Progenitor cell of endocrine pancreas (in vitro differentiated cells): Measurements from ENCODE around the gene PPP2R2C. TPM values are rescaled to one million over a fixed set of nuclear protein-coding genes. Genes with fewer than 3 reads are reported as not detected.

Experiments
- DNase-seq: peaks from one replicate; pipeline ENCODE4 v3.0.0; 2021; ENCODE audit warnings: low spot score; ENCODE audit not compliant: unreplicated experiment
- H3K27ac Mint-ChIP-seq: 2 replicates; pipeline ENCODE4 v1.8.0; 2021; ENCODE audit warnings: mild to moderate bottlenecking, moderate library complexity, mixed read lengths
- H3K27me3 Mint-ChIP-seq: 2 replicates; pipeline ENCODE4 v1.8.0; 2021; ENCODE audit warnings: mixed read lengths
- H3K36me3 Mint-ChIP-seq: 2 replicates; pipeline ENCODE4 v1.8.0; 2022; ENCODE audit warnings: mixed read lengths; ENCODE audit not compliant: insufficient read depth
- H3K4me1 Mint-ChIP-seq: 2 replicates; pipeline ENCODE4 v1.8.0; 2021; ENCODE audit warnings: low read depth, mixed read lengths
- H3K4me3 Mint-ChIP-seq: 2 replicates; pipeline ENCODE4 v1.8.0; 2021; ENCODE audit warnings: low read depth, mild to moderate bottlenecking, moderate library complexity, mixed read lengths
- H3K9me3 Mint-ChIP-seq: 2 replicates; pipeline ENCODE4 v1.8.0; 2021; ENCODE audit warnings: low read depth, mixed read lengths
- total RNA-seq: library from RNA; stranded (reverse); gene quantifications from 2 replicates; pipeline ENCODE4 v1.2.1, GENCODE V29; 2021
- TF ChIP-seq, protein P1 (sequence below): fragments of 200-600 bp; sonication (generic); IDR thresholded peaks from one replicate; pipeline ENCODE4 v1.5.0; 2021; ENCODE audit warnings: antibody characterized with exemption, mild to moderate bottlenecking; ENCODE audit not compliant: unreplicated experiment

PPP2R2C gene
- total RNA-seq, 1 donor from 2014 or later = 0.19 TPM

DNA sequence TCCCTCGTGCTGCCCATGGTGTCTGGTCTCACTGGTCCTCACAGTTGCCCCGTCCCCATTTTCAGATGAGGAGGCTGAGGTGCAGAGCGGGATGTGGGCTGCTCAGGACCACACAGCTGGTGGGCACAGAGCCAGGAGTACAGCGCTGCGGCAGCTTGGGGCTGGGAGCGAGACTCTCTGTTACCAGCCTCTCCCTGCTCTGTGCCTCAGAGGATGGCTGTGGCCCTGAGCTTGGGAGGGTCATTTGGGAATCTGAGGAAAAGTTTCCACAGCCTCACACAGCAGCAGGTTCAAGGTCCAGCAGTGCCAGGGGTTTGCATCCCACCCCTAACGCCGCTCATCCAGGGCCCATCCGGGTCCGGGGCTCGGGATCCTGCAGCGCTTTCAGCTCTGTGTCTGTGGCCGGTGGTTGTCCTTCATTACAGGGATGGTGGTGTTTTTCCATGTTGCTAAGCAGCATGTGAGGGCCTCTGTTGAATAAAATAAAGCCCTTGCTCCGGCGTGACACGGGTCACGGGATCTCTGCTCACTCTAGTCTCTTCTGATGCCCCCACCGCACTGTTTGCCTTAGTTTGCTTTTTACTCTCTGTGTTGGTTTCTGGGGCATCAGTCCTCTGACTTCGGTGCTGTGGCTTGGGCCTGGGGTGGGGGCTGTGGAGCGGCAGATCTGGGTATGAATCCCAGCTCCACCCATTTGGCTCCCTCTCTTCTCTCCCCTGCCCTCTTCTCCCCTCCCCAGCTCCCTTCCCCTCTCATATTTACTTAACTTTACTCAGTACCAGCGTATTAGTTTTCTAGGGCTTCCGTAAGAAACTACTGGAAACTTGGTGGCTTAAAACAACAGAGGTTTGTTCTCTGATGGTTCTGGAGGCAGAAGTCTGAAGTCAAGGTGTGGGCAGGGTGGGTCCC is 196.3 kb downstream of the PPP2R2C start:
- Mint-ChIP-seq H3K27me3 (no peaks in the 10 kb centered on the region), H3K4me1 (peaks cover 9% of the 10 kb centered on the region), H3K36me3 (no peaks in the 10 kb centered on the region), H3K27ac (peak overlapping the region; percentile 73), H3K9me3 (no peaks in the 10 kb centered on the region), H3K4me3 (no peak overlapping the region)
- DNase-seq = no peak
- TF ChIP-seq, protein P1, sequence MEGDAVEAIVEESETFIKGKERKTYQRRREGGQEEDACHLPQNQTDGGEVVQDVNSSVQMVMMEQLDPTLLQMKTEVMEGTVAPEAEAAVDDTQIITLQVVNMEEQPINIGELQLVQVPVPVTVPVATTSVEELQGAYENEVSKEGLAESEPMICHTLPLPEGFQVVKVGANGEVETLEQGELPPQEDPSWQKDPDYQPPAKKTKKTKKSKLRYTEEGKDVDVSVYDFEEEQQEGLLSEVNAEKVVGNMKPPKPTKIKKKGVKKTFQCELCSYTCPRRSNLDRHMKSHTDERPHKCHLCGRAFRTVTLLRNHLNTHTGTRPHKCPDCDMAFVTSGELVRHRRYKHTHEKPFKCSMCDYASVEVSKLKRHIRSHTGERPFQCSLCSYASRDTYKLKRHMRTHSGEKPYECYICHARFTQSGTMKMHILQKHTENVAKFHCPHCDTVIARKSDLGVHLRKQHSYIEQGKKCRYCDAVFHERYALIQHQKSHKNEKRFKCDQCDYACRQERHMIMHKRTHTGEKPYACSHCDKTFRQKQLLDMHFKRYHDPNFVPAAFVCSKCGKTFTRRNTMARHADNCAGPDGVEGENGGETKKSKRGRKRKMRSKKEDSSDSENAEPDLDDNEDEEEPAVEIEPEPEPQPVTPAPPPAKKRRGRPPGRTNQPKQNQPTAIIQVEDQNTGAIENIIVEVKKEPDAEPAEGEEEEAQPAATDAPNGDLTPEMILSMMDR = no peak

DNA sequence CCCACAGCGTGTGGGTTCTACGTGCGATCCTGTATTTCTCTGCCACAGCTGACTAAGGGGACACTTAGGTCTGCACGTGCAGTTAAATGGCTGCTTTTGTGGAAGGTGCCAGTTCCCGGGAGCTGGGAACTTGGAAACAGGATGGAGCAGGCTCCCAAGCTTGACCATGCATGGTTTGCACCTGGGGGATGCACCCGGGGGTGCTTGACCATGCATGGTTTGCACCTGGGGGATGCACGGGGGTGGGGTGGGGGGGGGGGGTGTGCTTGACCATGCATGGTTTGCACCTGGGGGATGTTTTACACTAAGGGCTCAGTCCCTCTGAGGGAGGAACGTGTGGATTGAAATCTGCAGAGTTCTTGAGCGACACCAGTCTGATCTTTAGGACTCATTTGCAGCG is 197.1 kb downstream of the PPP2R2C start:
- Mint-ChIP-seq H3K27ac (no peak overlapping the region), H3K9me3 (no peaks in the 10 kb centered on the region), H3K4me1 (peaks cover 13% of the 10 kb centered on the region), H3K27me3 (no peaks in the 10 kb centered on the region), H3K36me3 (no peaks in the 10 kb centered on the region), H3K4me3 (no peak overlapping the region)
- no peak for DNase-seq
- TF ChIP-seq, protein P1 = no peak

DNA sequence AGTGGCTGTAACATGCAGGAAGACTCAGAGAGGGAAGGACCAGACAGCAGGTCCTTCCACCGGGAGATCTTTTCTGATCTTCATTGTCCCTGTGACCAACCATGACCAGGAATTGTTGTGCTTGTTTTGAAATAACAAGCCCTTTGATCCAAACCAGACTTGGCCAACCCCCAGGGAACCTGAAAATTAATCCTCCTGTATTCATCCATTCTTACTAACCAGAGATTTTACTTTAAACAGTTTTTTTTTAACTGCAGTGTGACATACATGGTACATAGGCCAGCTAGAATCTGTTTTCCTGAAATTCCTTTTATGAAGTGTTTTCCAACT is 198.8 kb downstream of the PPP2R2C start:
- TF ChIP-seq, protein P1 = no peak
- no peak for DNase-seq
- Mint-ChIP-seq H3K27ac (no peak overlapping the region), H3K4me1 (peaks cover 17% of the 10 kb centered on the region), H3K4me3 (no peak overlapping the region), H3K27me3 (no peaks in the 10 kb centered on the region), H3K36me3 (no peaks in the 10 kb centered on the region), H3K9me3 (no peaks in the 10 kb centered on the region)

DNA sequence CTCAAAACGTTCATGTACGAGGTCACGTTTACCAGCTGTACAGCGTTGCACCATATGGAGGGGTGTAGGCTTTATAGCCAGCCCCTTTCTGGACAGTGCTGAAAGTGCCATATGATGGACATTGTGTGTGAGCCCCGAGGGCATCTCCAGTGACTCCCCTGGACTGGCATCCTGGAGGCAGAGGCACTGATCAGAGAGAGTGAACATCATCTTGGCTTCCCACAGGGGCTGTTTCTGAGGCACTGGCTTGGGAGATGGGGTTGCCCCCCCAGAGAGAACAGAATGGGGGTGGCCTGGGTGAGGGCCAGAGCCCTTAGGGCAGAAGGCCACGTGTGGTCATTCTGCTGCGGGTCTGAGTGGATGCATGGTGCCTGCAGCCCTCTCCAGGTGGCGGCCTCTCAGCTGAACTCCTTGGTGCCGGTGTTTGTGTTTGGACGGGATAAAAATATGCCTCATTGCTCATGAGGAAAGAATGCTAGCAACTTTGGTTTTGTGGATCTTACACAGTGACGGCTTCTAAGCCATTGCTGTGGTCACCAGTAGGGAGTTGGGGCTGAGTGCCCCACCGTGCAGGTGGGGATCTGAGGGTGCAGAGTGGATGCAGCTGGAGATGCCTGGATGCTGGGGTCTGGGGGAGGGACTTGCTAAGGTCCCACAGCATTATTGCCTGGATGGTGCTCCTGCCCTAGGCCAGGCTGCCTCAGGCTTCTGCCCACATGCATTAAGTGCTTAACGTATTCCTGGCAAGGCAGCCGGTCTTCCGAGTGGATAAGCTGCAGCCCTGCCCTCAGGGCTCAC is 199.4 kb downstream of the PPP2R2C start:
- Mint-ChIP-seq H3K4me3 (no peak overlapping the region), H3K36me3 (no peaks in the 10 kb centered on the region), H3K27me3 (peaks cover 2% of the 10 kb centered on the region), H3K4me1 (peaks cover 16% of the 10 kb centered on the region), H3K27ac (peak overlapping the region; percentile 21), H3K9me3 (no peaks in the 10 kb centered on the region)
- DNase-seq = no peak
- TF ChIP-seq, protein P1 = no peak

DNA sequence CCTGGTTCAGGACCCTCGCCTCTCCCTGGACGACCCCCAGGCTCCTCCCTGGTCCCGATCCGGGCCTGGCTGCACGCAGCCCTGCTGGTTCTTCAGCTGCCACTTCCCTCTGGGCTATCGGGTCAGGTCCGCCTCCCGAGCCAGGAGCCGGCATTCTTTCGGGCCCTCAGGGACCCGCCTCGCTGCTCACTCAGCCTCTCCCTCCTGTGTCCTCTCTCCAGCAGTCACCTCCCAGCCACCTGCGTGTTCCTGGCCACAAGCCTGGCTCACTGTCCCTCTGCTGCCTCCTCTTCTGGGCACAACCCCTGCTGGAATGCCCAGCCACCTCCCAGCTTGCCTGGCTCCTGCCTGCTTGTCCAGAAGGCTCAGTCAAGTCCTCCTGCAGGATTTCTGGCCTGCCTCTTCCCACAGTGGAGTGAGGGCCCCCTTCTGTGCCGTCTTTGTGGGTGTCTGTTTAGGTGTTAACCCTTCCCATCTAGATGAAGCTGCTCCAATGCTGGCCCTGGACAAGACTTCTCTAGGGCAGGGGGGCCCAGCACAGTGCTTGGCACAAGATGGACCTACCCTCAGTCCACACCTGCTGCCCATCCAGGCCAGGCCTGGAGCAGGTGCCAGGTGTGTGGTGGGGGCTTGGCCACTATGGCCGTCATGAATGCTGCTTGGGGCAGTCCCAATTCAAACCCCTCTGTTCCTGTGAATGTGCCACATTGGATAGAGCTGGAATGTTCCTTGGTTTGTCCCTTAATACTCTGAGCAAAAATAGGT is 200.5 kb downstream of the PPP2R2C start:
- Mint-ChIP-seq H3K4me1 (peaks cover 16% of the 10 kb centered on the region), H3K9me3 (no peaks in the 10 kb centered on the region), H3K36me3 (no peaks in the 10 kb centered on the region), H3K4me3 (peak overlapping the region; percentile 57), H3K27ac (peak overlapping the region; percentile 79), H3K27me3 (peaks cover 4% of the 10 kb centered on the region)
- no peak for DNase-seq
- TF ChIP-seq, protein P1 = no peak
